GM19438 (cell line): ENCODE data around the gene CSAD.

ENCODE experiments used
- ATAC-seq: cut with Tn5 transposase; IDR thresholded peaks from one replicate; pipeline ENCODE4 v1.9.1; 2021; ENCODE audit warnings: low read depth; ENCODE audit not compliant: unreplicated experiment

Gene CSAD

GRCh38 chr12:53200458-53201176 is 19.9 kb upstream of the CSAD start:
- ATAC-seq, result peak; percentile 54

- no peak for ATAC-seq
Measured at GRCh38 chr12:53200107-53200457, 19.4 kb upstream of the CSAD start.

- ATAC-seq, result no peak
Measured at GRCh38 chr12:53199700-53200099, 19.0 kb upstream of the CSAD start.

GRCh38 chr12:53198486-53199110 is 17.9 kb upstream of the CSAD start:
- ATAC-seq, result no peak

GRCh38 chr12:53197011-53197640 is 16.4 kb upstream of the CSAD start:
- ATAC-seq, result no peak

- ATAC-seq, result no peak
Measured at GRCh38 chr12:53196486-53196885, 15.8 kb upstream of the CSAD start.

- no peak for ATAC-seq
Measured at GRCh38 chr12:53195516-53196420, 15.0 kb upstream of the CSAD start.

GRCh38 chr12:53194973-53195372 is 14.2 kb upstream of the CSAD start:
- no peak for ATAC-seq

GRCh38 chr12:53193985-53194716 is 13.4 kb upstream of the CSAD start:
- no peak for ATAC-seq

GRCh38 chr12:53193040-53193439 is 12.3 kb upstream of the CSAD start:
- no peak for ATAC-seq

- ATAC-seq, result no peak
Measured at GRCh38 chr12:53192531-53193021, 11.9 kb upstream of the CSAD start.

- no peak for ATAC-seq
Measured at GRCh38 chr12:53191885-53192530, 11.3 kb upstream of the CSAD start.

GRCh38 chr12:53191096-53191884 is 10.6 kb upstream of the CSAD start:
- ATAC-seq, result no peak

GRCh38 chr12:53190108-53190729 is 9.5 kb upstream of the CSAD start:
- ATAC-seq, result no peak

- no peak for ATAC-seq
Measured at GRCh38 chr12:53187145-53187899, 6.6 kb upstream of the CSAD start.

GRCh38 chr12:53186745-53187144 is 6.0 kb upstream of the CSAD start:
- ATAC-seq, result no peak

- no peak for ATAC-seq
Measured at GRCh38 chr12:53185582-53186153, 4.9 kb upstream of the CSAD start.
